ENCODE measurements around the gene TEX13C.

DNA sequence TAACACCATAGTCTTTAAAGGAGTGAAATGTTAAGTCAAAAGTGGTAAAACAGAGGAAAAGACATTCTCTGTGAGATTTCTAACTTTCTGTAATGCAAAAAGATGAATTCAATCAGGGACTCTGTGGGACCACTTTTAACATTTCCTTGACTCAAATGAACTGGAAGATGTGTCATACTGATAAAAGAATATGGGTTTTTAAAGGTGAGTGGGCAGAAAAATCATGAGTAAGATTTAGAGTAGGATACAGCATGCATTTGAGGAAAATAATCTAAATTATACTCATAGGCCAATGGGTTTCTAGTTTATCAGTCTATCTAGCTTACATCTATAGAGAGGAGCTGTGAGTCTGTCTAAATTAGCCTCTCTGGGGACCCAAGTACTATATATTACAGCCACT is 11.0 kb upstream of the TEX13C start:
- TF ChIP-seq, protein P1, sequence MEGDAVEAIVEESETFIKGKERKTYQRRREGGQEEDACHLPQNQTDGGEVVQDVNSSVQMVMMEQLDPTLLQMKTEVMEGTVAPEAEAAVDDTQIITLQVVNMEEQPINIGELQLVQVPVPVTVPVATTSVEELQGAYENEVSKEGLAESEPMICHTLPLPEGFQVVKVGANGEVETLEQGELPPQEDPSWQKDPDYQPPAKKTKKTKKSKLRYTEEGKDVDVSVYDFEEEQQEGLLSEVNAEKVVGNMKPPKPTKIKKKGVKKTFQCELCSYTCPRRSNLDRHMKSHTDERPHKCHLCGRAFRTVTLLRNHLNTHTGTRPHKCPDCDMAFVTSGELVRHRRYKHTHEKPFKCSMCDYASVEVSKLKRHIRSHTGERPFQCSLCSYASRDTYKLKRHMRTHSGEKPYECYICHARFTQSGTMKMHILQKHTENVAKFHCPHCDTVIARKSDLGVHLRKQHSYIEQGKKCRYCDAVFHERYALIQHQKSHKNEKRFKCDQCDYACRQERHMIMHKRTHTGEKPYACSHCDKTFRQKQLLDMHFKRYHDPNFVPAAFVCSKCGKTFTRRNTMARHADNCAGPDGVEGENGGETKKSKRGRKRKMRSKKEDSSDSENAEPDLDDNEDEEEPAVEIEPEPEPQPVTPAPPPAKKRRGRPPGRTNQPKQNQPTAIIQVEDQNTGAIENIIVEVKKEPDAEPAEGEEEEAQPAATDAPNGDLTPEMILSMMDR (IDR thresholded peaks at IDR 0.05; ENCODE audit: borderline replicate concordance, extremely low read depth, low read length, poor library complexity, severe bottlenecking) = no peak
- no peak for TF ChIP-seq EZH2 (IDR thresholded peaks at IDR 0.05; ENCODE audit: borderline replicate concordance, low read depth, low read length, severe bottlenecking)

All from DND-41 (cell line).